Hematopoietic multipotent progenitor cell treated with erythropoietin and hydrocortisone succinate and interleukin-3 and kit ligand, for 4 days (in vitro differentiated cells): Measurements from ENCODE around the gene KCTD18.

Experiments
- DNase-seq: peaks from one replicate; pipeline ENCODE4 v3.0.0-alpha.2; 2015

The KCTD18 gene

DNA sequence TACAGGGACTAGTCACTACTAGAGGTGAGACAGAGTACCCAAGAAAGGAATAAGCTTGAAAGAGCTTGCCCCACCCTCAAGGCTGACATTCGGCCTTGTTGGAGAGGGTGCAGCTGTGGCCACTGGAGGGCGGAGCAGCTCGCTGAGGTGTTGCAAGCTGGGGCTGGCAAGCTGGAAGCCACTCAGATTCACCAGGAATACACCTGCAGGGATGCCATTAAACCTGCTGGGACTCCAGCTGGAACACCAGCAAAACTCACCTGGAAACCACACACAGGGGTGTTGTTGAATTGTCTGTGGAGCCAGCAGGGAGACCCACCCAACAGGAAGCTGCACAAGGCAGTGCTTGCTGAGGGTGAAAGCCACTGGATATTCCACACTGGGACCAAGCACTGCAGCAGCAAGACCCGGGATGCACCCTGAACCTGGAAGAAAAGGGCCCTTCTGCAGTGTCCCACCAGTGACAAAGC, 26.1 kb downstream of the KCTD18 start:
- peak; percentile 68 for DNase-seq

- peak; percentile 26 for DNase-seq
These were observed 27.7 kb downstream of the KCTD18 start for GRCh38 chr2:200482194-200482593.

DNA sequence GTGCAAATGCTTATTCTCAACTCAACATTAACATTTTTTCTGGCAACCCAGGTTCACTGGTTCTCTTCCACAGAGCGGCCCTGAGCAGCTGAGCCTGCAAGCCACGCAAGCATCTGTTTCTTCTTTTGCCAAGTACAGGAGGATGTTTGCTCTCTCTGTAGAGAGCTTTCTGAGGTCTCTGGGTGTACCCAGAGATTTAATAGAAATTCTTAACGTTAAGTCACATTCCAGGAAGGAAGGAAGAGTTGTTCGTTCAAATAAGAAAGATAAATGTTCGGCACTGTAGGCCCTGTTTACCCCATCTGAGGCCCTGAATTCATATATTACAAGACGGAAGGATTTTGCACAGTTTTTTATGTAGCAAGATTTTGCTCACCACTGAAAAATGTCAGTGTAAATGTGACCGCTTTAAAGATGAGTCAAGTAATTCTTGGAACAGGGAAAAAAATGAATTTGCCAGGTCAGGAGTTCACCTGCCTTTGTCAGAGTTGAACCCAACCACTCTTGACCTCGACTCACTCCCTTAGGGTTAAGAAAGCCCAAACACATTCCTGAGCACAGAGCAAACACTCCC, 30.1 kb downstream of the KCTD18 start:
- DNase-seq, result no peak

- DNase-seq, result no peak
These were observed 32.2 kb downstream of the KCTD18 start for GRCh38 chr2:200477667-200478131.

DNA sequence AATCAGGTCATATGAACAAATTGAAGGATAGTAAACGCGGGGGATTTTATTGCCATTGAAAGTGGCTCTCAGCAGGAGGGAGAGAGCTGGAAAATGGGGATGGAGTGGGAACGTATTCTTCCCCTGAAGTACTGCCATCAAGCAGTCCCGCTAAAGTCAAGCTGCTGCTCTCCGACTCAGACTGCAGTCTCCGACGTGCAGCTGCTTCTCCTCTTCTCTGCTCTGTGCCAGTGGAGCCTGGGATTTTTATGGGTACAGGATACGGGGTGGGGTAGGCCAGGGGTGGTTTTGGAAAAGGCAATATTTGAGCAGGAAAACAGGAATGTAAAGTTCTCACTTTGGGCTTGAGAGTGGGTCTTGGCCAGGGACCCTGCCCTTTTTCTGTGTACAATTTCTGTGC, 33.0 kb downstream of the KCTD18 start:
- DNase-seq, result no peak

GRCh38 chr2:200475795-200476194, 34.1 kb downstream of the KCTD18 start:
- DNase-seq, result no peak

- no peak for DNase-seq
These were observed 36.9 kb downstream of the KCTD18 start for GRCh38 chr2:200472853-200473464.

DNA sequence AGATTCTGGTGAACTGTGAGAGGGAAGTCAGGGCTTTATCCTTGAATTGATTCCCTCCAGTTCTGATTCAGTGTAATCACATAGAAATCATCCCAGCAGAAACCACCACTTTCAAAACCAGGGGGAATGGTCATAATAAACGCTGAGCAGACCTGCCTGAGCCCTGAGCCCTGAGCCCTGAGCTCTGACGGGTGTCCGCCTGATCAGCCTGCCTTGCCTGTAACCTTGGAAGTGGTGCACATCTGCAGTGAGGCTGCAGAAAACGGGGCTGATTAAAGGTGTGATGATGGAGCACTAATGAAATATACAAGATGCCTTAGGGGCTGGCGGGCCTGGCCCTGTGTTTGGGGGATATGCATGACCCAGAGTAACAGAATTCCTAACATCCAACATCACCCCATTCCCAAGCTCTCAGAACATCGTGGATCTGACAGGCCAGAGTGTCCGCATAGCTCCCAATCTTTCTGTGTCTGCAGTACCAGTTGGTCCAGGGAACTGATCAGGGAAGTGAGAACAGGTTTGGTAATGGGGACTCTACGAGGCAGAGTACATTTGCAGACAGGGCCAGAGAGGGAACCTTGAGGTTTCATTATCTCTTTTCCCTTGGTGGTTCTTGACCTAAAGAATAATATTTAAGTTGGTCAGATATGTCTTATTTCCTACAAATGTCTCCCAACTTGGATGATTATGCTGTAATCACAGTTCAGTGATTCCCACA, 37.8 kb downstream of the KCTD18 start:
- no peak for DNase-seq

- peak; percentile 63 for DNase-seq
These were observed 38.5 kb downstream of the KCTD18 start for GRCh38 chr2:200471324-200471848.

- no peak for DNase-seq
These were observed 39.6 kb downstream of the KCTD18 start for GRCh38 chr2:200470230-200470629.

- no peak for DNase-seq
These were observed 40.1 kb downstream of the KCTD18 start for GRCh38 chr2:200469708-200470211.

DNA sequence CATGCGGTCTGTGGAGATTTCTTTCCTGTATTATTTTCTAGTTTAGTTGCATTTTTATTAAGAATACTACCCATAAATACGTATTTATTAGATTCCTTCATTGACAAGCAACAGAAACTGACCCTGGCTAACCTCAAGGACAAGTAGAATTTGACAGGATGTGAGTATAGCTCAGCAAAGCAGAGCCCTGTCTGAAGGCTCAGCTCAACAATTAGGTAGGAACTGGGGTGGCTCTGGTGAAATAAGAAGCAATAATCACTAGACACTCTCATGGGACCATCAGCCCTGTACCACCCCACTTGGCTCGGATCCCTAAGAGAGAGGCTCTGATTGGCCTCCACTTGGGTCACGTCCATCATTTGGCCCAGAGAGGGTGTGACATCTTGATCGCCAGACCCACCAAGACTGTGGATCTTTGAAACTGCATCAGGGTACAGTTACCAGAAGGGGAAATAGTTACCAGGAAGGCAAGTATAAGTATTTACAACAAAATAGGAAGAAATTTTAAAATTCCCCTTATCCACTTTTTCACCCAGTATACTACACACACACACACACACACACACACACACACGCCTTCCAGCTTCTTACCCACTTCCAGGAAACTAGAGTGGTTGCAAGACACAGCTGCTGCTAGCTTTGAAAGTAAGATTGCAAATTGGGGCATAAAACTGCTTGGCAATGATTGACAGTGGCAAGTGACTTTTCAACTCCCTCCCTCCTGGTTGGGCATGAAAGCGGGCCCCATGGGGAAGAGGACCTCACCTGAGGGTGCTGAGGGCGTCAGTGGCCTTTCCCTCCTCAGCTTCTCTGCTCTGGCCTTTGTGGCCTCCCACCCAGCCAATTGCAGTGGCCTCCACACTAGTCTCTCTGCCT, 41.8 kb downstream of the KCTD18 start:
- no peak for DNase-seq

- no peak for DNase-seq
These were observed 43.1 kb downstream of the KCTD18 start for GRCh38 chr2:200466425-200467418.

DNA sequence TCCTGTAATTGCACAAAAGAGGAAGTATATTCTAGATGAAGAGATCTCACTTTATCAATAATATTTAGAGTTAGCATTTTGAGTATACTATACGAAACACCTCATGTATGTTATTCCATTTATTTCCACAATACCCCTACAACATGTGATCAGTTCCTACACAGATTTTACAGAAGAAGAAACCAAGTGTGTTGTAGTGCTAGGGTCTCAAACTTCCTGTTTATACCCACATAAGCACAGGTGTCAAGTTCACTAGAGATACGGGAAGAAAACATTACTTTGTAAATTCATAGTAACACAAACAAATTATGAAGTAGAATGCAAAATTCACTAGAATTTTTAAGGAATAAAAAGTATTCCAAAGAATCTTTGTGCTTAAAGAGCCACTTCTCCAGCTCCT, 46.4 kb downstream of the KCTD18 start:
- no peak for DNase-seq

DNA sequence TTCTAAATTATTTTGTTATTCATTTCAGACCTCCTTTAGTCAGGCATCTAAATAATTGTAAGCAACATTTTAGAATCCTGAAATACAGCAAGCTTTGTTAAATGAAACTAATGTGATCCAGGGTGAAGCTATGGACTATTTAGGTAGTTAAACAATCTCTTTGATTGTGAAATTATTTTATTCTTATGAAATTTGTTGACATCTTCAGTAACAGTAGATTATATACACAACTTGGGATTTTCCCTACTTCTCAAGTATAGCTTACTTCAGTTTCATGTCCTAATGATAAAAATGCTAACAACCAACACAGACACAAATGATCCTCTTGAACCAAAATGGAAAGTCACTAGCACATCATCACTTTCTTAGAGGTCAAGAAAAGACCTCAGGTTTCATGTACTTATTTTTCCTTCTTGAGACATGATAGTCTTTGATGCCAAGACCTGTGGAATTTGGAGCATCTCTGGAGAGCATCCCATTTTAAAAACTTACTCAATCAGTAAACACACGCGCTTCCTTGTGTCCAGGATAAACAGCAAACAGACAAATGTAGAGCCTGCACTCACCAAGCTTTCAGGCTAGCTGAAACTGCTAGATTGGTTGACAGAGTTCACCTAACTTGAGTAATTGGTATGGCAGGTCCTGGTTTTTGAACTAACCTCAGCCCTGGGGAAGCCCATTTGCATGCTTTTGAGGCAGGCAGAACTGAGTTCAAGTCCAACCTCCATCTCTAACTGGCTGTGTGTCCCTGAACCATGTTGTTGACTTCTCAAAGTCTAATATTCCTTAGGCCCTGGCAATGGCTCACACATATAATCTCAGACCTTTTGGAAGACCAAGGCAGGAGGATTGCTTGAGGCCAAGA, 47.8 kb downstream of the KCTD18 start:
- no peak for DNase-seq

DNA sequence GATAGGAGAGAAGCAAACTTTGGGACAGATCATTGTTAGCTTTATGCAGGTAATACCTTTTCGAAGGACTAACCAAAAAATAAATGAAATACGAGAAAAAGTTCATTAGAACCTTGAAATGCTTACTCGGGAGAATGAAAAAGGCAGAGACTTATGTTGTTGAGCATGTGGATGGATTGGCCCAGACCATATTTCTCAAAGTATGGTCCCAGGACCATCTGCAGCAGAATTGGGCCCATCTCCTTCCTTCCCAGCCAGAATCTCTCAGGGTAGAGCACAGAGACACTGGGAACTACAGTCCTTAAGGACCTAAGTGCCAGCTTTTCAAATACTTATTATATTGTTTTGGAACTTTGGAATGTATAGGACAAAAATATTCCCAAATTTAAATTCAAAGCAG, 50.8 kb downstream of the KCTD18 start:
- no peak for DNase-seq

GRCh38 chr2:200456567-200456966, 53.3 kb downstream of the KCTD18 start:
- no peak for DNase-seq

- DNase-seq, result peak; percentile 55
These were observed 53.9 kb downstream of the KCTD18 start for GRCh38 chr2:200455958-200456421.

DNA sequence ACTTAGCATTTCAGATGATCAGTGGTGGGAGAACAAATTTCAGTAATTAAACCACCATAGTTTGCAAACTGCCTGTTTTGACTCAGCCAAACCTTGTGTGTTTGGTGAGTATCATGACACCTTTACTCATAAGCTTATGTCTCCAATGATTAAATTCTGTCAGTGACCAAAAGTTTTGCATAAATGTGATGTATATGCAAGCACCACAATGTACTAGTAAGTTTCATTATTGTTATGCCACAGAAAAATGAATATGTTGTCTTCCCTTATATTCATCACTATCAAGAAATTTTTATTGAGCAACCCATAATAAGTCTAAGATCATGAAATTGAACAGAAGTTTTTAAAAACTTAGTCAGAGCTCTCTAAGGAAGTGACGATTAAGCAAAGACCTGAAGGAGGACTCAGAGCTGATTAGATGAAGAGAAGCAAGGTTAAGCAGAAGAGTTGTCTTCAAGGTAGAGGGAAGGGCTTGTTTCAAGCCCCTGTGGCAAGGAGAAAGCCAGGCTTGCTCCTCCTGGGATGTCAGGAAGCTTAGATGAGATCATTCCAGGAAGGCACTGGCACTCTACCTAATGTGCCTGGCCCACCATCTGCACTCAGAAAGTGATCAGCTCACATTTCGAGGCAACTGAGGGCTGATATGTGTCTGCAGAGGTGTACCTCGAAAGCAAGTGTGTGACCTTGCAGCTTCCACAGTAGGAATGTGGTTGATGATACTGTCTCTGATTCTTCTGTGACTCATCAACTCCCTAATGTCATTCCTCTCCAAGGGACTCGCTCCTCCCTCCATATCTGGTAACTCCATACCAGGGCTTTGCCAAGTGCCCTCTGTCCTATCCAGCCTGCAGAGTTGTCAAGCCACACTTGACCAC, 54.7 kb downstream of the KCTD18 start:
- no peak for DNase-seq
